ENCODE results near the gene ACOX1.
A peak's percentile ranks its signal among the peaks of the same experiment; 100 is the strongest.

ACOX1 gene

DNA sequence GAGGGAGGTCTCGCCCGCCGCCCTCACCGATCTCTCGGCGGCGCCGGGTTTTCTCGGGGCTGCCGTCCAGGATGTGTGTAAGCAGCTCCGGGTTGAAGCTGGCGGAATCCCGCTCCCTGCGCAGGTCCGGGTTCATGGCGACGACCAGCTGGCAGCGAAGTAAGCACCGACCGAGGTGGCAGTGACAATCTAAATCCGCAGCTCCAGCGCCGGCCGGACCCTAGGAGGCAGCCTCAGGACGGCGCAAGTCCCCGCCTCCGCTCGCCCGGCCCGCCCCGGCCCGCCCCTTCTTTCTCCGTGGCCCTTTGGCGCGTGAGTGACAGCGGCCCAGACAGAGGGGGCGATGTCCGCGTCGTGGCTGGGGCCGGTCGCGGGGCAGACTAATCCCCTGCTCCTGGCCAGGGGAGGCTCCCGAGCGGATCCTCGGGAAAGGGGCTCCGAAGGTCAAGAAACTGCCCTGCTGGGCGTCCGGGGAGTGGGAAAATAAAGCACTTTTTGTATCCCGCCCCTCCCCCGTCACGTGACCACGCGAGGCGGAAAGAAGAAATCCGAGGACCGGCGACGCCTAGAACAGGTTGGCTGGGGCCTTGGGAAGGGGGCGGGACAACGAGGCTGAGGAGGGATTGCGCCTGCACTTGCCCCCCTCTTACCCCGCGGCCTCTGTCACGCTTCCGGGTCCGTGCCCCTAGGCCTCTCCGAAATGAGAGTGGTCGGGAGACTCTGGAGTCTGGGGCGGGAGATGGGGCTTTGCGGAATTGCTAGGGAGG is at the start of gene ACOX1, which contains the start of gene TEN1:
Gene ACOX1, minus strand, starts transcription at position 229 of the 767 bp plus-strand sequence. Its CDS starts 93 bp downstream, at position 136.
Gene TEN1, plus strand, starts transcription at position 303 of the 767 bp plus-strand sequence. CDS start 6,953 bp downstream, outside the sequence.
- DNase-seq = peak; percentile 99

DNA sequence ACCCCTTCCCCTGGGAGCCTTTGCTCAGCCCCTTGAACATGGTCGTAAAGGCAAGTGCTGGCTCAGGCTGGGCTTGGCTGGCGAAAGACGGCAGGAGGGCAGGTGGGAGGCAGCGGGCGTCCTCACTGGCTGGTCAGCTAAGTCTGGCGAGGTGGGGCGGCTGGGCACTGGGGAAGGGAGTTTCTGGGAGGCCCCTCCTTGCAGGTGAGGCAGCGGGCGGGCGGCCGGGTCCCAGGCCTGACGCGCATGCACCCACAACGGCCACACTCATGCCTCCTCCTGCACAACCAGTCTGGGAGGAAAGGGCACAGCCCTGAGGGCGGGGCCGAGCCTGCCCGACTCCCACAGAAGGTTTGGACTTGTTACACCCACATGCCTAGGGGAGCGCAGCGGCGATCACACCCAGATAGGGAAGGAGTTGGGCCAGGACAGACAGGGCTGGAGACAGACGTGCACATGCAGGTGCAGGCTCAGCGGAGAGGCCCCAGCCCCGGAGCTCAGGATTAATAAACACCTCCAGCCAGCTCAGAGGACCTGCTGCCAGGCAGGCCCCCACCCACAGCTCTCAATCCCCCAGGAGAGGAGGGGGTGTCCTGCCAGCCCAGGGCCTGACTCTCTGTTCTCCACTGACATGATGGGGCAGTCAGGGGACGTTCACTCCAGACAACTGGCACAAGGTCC is 48.3 kb upstream of the ACOX1 start, which contains the start of gene EVPL:
Gene EVPL, minus strand, starts transcription at position 148 of the 681 bp plus-strand sequence. Its CDS starts 108 bp downstream, at position 40.
- peak; percentile 79 for DNase-seq

DNA sequence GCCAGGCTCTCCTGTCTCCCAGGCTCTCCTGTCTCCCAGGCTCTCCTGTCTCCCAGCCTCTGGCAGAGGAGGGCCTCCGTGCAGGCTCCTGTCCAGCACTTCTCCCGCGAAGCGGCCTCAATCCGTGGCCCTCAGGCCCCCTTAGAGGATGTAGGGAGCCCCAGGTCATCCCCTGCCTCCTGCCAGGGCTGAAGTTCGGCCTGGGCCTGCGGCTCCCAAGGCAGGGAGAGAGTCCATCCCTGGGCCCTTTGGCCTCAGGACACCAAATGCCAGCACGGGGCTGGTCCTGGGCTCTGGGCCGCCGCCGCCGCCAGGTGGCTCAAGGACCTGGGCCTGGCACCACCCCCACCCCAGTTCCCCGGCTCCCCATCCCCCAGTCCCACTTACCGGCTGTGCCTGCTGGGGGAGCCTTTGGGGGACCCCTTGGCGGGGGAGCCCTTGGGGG is 47.8 kb upstream of the ACOX1 start:
- no peak for DNase-seq

DNA sequence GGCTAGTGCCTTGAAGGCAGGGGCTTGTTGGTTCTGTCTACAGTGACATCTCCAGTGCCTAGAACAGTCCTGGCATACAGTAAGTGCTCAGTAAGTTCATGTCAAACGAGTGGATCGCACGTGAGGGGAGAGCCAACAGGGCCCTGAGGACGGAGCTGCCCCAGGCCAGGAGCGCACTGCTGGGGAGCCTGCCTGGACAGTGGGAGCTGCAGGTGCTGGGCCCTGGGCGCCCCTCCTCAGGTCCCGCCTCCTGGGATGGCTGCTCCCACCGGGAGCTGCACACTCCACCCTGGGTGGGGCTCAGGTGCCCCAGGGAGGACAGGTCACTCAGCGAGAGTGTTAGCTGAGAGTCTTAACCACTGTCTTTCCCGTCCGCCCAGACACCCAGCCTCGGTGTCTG is 46.3 kb upstream of the ACOX1 start:
- no peak for DNase-seq

DNA sequence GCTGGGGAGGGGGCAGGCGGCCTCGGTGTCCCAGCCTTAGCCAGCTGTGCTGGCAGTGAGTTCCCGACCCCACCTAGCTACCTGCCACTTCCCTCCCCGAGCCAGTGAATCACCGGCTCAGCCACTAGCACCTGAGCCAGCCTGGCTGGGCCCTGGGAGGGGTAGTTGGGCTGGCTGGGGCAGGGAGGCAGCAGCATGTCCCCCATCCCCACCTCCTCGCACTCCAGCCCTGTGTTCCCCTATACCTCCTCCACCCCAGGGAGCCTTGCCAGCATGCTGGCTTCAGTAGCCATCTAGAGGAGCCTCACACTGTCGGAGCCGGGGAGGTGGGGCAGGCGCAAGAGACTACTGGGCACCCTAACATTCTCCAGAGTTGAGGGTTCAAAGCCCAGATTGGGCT is 45.4 kb upstream of the ACOX1 start:
- DNase-seq = no peak

DNA sequence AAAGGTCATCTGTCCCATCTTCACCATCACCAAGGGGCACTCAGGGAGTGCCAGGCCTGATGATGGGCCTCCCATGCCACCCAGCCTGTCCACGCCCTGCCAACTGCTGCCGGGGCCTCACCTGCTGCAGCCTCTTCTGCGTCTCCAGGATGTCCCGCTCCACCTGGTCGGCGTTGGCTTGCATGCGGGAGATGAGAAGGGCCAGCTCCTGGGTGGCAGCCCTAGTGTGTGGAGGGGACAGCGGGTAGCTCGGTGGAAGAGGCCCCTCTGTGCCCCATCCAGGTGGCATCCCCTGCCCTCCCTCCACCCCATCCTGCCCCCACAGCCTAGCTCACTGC is 44.9 kb upstream of the ACOX1 start:
- no peak for DNase-seq

DNA sequence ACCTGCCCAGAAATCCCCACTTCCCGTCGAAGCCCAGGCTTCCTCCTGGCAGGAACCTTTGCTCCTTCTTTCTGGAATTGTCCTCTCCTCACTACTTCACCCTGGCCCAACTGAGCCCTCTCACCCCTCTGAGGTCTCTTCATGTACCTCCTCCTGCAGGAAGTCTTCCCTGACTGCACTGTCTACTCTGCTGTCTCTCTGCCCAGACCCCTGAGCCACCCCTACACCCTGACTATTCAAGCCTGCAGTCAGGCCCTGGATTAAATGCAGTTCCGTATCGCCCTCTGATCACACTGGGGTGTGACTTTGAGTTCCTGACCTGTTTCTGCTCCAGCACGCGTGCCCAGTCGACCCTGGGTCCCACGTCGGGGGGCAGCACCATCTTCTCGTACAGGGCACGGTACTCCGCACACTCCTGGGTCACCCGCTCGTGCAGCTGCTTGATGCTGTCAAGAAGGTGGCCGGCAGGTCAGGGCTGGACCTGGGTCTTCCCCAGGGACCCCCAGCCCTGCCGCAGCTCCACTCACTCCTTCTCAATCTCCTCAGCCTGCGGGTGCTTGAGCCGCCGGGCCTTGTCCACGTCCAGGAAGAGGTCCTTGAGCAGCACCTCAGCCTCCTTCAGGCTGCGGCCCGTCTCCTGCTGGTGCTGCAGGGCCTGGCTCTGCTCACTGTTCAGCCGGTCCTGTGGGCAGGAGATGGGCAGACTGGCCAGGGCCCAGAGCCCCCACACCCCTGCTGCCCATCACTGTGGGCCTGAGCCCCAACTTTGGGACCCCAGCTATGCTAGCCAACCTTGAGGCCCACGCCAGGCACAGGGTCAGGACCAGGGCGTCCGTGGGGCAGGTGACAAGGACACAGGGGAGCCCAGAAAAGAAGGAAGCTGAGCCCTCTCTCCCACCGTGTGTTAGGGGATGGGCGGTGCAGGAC is 44.3 kb upstream of the ACOX1 start:
- no peak for DNase-seq

DNA sequence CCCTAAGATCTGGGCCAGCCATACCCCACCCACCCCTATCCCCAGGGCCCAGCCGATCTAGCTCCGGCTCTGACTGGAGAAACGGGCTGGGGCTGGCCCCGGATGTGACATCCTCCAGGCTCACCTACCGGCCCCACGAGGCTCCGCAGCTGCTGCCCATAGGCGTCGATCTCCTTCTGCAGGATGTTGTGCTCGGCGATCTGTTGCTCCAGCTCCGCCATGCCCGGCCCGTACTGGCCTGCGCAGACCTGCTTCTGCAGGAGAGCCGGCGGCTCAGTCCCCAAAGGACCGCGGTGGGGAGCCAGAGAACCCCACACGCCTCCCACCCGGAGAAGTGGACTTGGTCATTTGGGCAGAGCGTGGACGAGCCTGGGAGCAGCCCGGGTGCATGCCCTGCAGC is 43.3 kb upstream of the ACOX1 start:
- DNase-seq = no peak

DNA sequence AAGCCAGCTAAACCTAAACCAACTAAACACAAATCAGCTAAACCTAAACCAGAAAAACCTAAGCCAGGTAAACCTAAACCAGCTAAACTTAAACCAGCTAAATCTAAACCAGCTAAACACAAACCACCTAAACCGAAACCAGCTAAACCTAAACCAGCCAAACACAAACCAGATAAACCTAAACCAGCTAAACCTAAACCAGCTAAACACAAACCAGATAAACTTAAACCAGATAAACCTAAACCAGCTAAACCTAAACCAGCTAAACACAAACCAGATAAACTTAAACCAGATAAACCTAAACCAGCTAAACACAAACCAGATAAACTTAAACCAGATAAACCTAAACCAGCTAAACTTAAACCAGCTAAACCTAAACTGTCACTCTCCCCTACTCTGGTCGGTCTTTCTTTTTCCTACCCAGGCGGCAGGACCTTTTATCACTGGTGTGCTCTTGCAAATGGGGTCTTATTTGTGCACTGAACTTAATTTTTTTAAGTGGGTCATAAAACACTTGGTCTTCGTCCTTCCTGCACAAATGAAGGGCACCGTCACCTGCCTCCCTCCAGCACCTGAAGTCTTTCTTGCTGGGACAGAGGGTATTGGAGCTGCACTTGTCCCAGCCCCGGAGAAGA is 41.0 kb upstream of the ACOX1 start:
- DNase-seq = no peak

DNA sequence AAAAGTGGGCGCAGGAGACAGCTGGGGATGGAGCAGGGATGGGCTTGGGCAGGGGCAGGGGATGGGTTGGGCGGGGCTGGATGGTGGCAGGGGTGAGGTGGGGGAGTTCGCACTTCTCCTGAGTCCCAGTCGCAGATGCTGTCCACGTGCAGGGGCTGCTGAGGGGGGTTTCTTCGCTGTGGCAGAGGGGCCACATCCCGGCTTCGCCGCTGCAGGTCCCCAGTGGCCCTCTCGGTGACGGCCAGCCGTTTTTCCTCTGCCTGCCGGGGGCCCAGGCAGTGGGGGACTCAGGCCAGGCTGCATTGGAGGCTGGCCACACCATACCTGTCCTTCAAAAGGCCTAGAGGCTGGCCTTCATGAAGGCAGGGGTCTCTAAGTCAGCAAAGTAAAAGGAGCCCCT is 39.8 kb upstream of the ACOX1 start:
- DNase-seq = no peak

DNA sequence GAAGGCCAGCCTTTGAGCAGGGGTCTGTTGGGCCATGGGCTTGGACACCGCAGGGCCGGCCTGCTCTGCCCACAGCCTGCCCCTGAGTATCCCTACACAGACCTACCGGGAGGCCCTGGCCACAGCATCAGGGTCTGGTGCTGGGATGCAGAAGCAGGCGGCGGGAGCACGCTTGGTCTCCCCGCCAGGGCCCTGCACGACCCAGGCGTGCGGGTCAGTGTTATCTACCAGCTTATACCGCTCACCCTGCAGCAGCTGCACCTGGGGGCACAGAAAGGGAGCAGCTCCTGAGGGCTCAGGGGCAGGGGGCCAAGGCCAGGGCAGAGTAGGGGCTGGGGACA is 39.3 kb upstream of the ACOX1 start:
- DNase-seq = no peak

DNA sequence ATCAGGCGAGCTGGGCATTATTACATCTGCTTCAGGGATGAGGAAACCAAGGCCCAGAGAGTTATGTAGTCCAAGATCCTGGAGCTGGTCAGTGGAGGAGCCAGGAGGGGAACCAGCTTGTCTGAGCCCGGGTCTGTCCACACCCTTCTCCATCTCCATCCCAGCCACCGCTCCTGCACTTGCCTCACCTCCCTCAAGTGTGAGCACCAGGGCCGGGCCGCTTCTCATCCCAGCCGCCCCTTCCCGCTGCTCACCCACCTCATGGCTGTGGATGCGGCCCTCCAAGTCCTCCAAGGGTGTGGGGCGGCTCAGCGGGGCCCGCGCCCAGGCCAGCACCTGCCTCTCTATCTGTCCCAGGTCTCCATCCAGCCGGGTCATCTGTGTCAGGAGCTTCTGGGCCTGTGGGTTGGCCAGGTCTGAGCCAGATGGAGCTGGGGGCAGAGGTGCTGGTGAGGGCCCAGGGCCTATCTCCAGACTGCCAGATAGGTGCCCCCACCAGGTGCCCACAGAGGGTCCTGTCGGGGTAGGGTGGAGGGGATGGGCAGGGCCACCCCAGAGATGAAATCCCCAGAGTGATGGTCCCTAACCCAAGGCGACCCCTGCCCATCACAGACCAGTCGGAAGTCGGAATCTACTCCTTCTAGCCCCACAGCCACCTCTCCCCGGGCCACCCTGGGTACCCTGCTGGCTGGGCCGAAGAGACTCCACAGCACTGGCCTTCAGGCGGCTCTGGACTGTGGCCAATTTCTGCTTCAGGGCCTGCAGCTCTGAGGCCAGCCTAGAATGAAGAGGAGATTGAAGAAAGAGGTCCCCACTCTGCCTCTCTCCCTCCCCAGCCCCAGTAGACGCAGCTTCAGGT is 38.7 kb upstream of the ACOX1 start:
- DNase-seq = no peak

DNA sequence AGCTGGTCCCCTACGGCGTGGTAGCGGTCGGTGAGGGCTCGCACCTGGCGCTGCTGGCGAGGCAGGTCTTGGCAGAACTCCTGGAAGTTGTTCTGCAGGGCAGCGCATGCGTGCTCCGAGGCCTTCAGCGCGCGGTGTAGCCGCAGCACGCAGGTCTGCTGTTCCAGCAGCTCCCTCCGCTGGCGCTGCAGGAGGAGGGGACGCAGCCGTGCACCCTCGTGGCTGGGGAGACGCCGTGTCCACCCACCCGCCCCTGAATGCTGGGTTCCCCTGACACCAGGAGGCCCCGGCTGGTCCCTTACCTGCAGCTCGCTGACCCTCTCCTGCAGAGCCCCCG is 35.9 kb upstream of the ACOX1 start:
- no peak for DNase-seq

DNA sequence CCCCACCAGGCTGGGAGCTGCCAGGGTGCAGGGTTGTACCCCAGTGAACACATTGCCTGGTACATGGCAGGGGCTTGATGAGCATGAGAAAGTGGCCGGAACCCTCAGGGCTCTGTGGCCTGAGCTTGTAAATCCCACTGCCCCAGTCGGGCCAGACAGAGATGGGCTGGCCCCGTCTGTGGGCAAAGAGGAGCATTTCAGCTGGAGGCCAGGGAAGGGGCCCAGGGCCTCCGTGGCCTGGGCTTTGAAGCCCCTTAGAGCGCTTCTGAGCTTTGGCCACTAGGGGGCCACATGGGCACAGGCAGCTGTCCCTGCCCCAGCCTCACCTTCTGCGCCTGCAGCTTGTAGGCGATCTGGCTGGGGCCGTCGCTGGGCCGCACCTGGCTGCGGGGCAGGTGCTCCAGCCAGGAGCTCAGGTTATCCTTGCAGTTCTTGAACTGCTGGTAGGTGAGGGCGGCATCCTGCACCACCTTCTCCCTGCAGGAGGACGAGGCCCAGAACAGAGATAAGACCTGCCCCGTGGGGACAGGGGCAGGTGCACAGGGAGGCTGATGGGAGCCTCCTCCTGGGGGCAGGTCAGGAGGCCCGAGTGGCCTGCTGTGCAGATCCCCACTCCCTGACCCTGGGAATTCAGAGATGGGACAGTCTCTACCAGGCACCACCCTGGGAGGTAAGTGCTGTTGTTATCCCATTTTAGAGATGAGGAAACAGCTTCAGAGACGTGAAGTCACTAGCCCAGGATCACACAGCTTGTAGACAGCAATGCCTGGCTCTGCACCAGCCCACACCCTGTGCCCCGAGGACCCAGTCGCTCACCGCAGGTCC is 35.3 kb upstream of the ACOX1 start:
- DNase-seq = peak; percentile 90

DNA sequence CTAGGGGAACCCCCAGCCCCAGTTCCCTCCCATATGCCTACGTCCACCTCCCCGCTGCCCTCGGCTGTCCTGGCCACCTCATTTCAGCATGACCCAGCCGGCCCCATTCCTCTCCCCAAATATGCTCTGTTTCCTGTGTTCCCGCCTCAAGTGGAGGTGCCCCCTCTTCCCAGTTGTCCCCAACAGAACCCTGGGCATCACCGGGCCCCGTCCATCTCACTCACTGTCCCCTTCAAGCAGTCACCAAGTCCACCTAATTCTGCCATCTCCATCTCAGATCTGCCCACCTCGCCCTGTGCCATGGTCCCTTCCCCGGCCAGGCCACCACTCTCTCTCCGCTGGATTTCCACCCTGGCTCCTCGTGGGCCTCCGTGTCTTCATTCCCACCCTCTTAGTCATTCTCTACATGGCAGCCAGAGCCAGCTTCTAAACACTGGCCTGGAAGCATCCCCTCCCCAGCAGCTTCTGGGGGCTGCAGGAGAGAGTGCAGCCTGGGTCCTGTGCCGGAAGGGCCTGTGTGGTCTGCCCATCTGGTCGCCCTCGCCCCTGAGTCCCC is 34.5 kb upstream of the ACOX1 start:
- no peak for DNase-seq

DNA sequence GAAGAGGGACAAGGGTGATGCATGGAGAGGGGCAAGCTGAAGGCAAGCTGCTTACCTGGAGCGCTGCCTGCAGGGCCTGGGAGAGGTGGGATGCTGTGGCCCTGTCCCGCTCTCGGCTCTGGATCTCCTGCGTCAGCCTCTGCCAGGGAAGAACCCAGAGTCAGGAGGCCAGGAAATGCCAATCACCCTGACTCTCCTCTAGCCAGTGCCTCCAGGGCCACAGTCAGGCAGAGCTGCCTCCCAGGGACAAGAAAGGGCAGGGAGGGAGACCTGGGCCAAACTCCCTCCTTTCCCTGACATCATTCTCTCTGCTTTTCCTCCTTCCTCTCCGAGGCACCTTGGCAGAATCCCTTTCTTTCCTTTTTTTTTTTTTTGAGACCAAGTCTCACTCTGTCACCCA is 33.0 kb upstream of the ACOX1 start:
- no peak for DNase-seq

DNA sequence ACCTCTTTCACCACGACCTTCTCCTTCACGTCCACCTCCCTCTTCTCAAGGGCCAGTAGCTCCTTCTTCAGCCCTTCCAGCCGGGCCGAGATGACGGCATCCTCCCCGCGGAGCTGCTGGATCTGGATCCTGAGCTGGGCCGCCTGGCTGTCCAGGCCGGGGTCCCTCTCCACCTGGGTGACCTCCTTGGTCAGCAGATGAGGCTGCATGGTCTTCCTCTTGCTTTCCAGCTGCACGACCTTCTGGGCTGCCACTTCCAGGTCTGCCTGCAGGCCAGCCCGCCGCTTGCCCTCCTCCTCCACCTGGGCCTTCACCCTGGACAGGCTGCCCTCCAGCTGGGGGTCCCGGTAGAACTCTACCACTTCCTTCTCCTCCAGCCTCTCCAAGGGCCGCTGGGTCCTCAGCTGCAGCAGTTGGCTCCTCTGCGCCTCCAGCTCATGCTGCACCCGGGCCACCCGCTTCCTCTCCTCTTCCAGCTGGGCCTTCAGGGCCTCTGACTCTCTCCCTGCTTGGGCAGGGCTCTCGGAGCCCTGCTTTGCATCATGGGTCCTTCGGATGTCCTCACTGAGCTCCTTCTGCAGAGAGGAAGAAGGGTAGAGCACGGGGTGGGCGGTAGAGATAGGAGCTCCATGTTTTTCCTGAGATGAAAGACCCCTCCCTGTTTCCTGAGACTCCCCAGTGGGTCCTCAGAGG is 31.1 kb upstream of the ACOX1 start:
- DNase-seq = no peak

DNA sequence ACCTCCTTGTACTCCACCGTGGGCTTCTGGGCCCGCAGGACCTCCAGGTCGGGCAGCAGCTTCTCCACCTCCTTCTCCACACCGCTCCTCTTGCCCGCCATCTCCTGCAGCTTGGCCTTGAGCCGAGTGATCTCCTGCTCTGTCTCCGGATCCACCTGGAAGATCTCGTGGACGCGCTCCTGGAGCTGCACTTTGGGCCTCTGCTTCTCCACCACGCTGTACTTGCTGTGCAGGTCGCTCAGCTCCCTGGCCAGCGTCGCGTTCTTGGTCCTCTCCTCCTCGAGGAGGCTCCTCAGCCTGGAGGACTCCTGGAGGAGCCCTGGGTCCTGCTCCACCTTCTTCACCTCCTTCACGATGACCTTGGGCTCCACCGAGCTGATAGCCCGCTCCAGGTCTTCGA is 30.5 kb upstream of the ACOX1 start:
- no peak for DNase-seq

DNA sequence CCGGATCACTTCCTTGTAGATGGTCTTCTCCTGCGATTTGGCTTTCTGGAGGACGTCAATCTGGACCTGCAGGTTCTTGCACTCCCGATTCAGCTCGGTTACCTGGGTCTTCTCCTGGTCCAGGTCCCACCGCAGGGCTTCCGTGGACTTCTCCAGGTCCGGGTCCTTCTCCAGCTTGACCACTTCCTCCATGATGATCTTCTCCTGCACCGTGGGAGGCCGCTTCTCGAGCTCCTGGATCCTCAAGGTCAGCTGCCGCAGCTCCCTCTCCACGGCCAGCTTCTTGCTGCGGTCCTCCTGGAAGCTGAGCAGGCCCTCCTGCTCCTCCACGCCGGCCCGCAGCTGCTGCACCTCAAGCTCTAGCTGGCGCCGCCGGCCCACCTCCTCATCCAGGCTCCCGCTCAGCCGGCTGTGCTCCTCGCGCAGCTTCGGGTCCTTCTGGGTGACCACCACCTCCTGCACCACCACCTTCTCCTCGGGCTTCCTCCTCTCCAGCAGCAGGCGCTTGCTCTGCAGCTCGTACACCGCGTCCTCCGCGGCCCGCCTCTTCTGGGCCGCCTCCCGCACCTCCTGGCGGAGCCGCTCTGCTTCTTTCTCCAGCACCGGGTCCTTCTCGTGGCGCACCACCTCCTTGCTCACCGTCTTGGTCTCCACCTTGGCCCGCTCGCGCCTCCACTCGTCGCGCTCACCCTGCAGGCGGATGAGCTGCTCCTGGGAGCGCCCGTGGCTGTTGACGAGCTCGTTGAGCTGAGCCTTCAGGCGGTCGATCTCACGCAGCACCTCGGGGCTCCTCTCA is 29.9 kb upstream of the ACOX1 start:
- DNase-seq = no peak
